H1 (cell line): ENCODE data around the gene SEMA5B. TPM values are rescaled to one million over a fixed set of nuclear protein-coding genes. Genes with fewer than 3 reads are reported as not detected.

ENCODE experiments used
- CTCF ChIA-PET: fragments of 300-600 bp; sonication (Branson Sonifier 250); formaldehyde crosslinking; loops from one replicate; lab custom pipeline; 2021; ENCODE audit not compliant: partially characterized antibody; lab: Charles Lee
- POLR2A ChIA-PET: fragments of 300-600 bp; sonication (Branson Sonifier 250); formaldehyde crosslinking; loops from one replicate; lab custom pipeline; 2021; ENCODE audit warnings: inconsistent platforms; ENCODE audit not compliant: partially characterized antibody; lab: Charles Lee
- DNase-seq, 2 experiments: peaks; one replicate each; pipeline versions ENCODE4 v3.0.0 to v3.0.0-alpha.2; 2010 to 2022; ENCODE audit warnings: low spot score in 2 of 2, low read depth in 1 of 2, mixed read lengths in 1 of 2
- FAIRE-seq: peaks from 2 replicates; lab custom pipeline; 2011; peaks lifted over from hg19 to GRCh38; lab: Jason Lieb, UNC
- H2AFZ ChIP-seq: 2 replicates; pipeline ENCODE4 v1.8.1; 2012; ENCODE audit warnings: low read length, inconsistent platforms
- H2AK5ac ChIP-seq: 2 replicates; pipeline ENCODE4 v1.6.1; 2013; ENCODE audit warnings: low read depth, low read length
- H2BK120ac ChIP-seq: replicated peaks from 2 replicates; pipeline ENCODE3; 2013; ENCODE audit warnings: low read depth, low read length, inconsistent platforms
- H2BK12ac ChIP-seq: 2 replicates; pipeline ENCODE4 v1.6.1; 2013; ENCODE audit warnings: low read depth, low read length
- H2BK15ac ChIP-seq: 2 replicates; pipeline ENCODE4 v1.6.1; 2013; ENCODE audit warnings: low read length
- H2BK20ac ChIP-seq: 2 replicates; pipeline ENCODE4 v1.6.1; 2013; ENCODE audit warnings: low read length
- H2BK5ac ChIP-seq: 2 replicates; pipeline ENCODE4 v1.6.1; 2013; ENCODE audit warnings: low read depth, low read length
- H3K14ac ChIP-seq: 2 replicates; pipeline ENCODE4 v1.6.1; 2013; ENCODE audit warnings: inconsistent platforms; ENCODE audit not compliant: insufficient read length
- H3K18ac ChIP-seq: 2 replicates; pipeline ENCODE4 v1.6.1; 2013; ENCODE audit warnings: low read length; ENCODE audit errors: extremely low read depth
- H3K23ac ChIP-seq: 2 replicates; pipeline ENCODE4 v1.6.1; 2013; ENCODE audit warnings: inconsistent platforms; ENCODE audit not compliant: insufficient read length
- H3K23me2 ChIP-seq: 2 replicates; pipeline ENCODE4 v1.6.1; 2013; ENCODE audit warnings: low read depth, low read length
- H3K27ac ChIP-seq: 2 replicates; pipeline ENCODE4 v1.6.1; 2011; ENCODE audit warnings: low read depth, low read length, inconsistent platforms
- H3K27me3 ChIP-seq, 4 experiments: replicated peaks in 1 of 4; 1 replicate in 1 of 4; 2 replicates in 3 of 4; pipeline versions ENCODE4 v1.6.1 to v1.8.1; 2011 to 2013; ENCODE audit warnings: low read length in 3 of 4, mild to moderate bottlenecking in 3 of 4, inconsistent platforms in 2 of 4, mixed read lengths in 2 of 4, moderate library complexity in 1 of 4; ENCODE audit not compliant: control insufficient read depth in 3 of 4, insufficient read depth in 3 of 4; ENCODE audit errors: extremely low read depth in 1 of 4
- H3K36me3 ChIP-seq, 4 experiments: 2 replicates each; pipeline versions ENCODE4 v1.6.1 to v1.8.1; 2011 to 2013; ENCODE audit warnings: mild to moderate bottlenecking in 4 of 4, low read length in 3 of 4, moderate library complexity in 2 of 4, control low read depth in 1 of 4, inconsistent platforms in 1 of 4; ENCODE audit not compliant: insufficient read depth in 4 of 4, control insufficient read depth in 2 of 4
- H3K4ac ChIP-seq: replicated peaks from 2 replicates; pipeline ENCODE3; 2013; ENCODE audit warnings: low read length, low read depth, mixed read lengths, inconsistent platforms; ENCODE audit not compliant: insufficient read length
- H3K4me1 ChIP-seq, 4 experiments: replicated peaks in 1 of 4; 1 replicate in 1 of 4; 2 replicates in 3 of 4; pipeline versions ENCODE4 v1.6.1 to v1.8.1; 2011 to 2013; ENCODE audit warnings: low read length in 3 of 4, inconsistent platforms in 2 of 4, mixed read lengths in 1 of 4; ENCODE audit not compliant: insufficient read depth in 4 of 4, control insufficient read depth in 3 of 4
- H3K4me2 ChIP-seq, 2 experiments: 2 replicates each; pipeline versions ENCODE4 v1.6.1 to v1.8.1; 2011 to 2013; ENCODE audit warnings: low read depth in 2 of 2, low read length in 2 of 2, control low read depth in 1 of 2, inconsistent platforms in 1 of 2, mild to moderate bottlenecking in 1 of 2; ENCODE audit not compliant: insufficient read depth in 1 of 2
- H3K4me3 ChIP-seq, 4 experiments: fragments of 200-600, 300-600 bp in 1 of 4; sonication (generic), shearing (Covaris generic), sonication (Bioruptor Twin) in 1 of 4; 2 replicates each; pipeline versions ENCODE4 v1.5.1 to v1.8.1; 2011 to 2016; ENCODE audit warnings: low read length in 4 of 4, low read depth in 3 of 4, control low read depth in 2 of 4, inconsistent platforms in 2 of 4, mild to moderate bottlenecking in 2 of 4, mixed read lengths in 1 of 4, moderate library complexity in 1 of 4; ENCODE audit not compliant: insufficient read depth in 2 of 4; ENCODE audit errors: extremely low read depth in 1 of 4
- H3K56ac ChIP-seq: replicated peaks from 2 replicates; pipeline ENCODE3; 2013; ENCODE audit warnings: low read depth, mild to moderate bottlenecking, mixed read lengths, low read length, inconsistent platforms; ENCODE audit not compliant: insufficient read length
- H3K79me1 ChIP-seq: 2 replicates; pipeline ENCODE4 v1.6.1; 2013; ENCODE audit warnings: low read depth, low read length, control low read depth
- H3K79me2 ChIP-seq, 2 experiments: 2 replicates each; pipeline versions ENCODE4 v1.6.1 to v1.8.1; 2012 to 2013; ENCODE audit warnings: low read length in 2 of 2, mild to moderate bottlenecking in 2 of 2, inconsistent platforms in 1 of 2; ENCODE audit not compliant: insufficient read depth in 2 of 2, control insufficient read depth in 1 of 2
- H3K9ac ChIP-seq, 4 experiments: replicated peaks in 1 of 4; 1 replicate in 1 of 4; 2 replicates in 3 of 4; pipeline versions ENCODE4 v1.6.1 to v1.8.1; 2011 to 2013; ENCODE audit warnings: low read depth in 3 of 4, low read length in 3 of 4, control low read depth in 2 of 4, mild to moderate bottlenecking in 2 of 4, moderate library complexity in 2 of 4, inconsistent platforms in 1 of 4; ENCODE audit errors: extremely low read depth in 1 of 4
- H3K9me3 ChIP-seq, 2 experiments: 2 replicates each; pipeline versions ENCODE4 v1.6.1 to v1.8.1; 2012 to 2013; ENCODE audit warnings: mild to moderate bottlenecking in 2 of 2, moderate library complexity in 2 of 2, control low read depth in 1 of 2, inconsistent platforms in 1 of 2, low read depth in 1 of 2, low read length in 1 of 2, mixed read lengths in 1 of 2; ENCODE audit not compliant: insufficient read depth in 2 of 2
- H4K20me1 ChIP-seq, 2 experiments: replicated peaks in 1 of 2; 2 replicates each; pipeline versions ENCODE3 to v1.8.1; 2011 to 2013; ENCODE audit warnings: inconsistent platforms in 2 of 2, low read length in 2 of 2, mild to moderate bottlenecking in 1 of 2; ENCODE audit not compliant: insufficient read depth in 2 of 2, control insufficient read depth in 1 of 2
- H4K5ac ChIP-seq: 2 replicates; pipeline ENCODE4 v1.6.1; 2013; ENCODE audit warnings: low read length, low read depth, mixed read lengths, inconsistent platforms; ENCODE audit not compliant: insufficient read length
- H4K8ac ChIP-seq: 2 replicates; pipeline ENCODE4 v1.8.0; 2013; ENCODE audit warnings: mild to moderate bottlenecking, moderate library complexity, low read length, inconsistent platforms; ENCODE audit not compliant: insufficient read depth; ENCODE audit errors: extremely low read depth
- H4K91ac ChIP-seq: replicated peaks from 2 replicates; pipeline ENCODE3; 2013; ENCODE audit warnings: low read length, mixed read lengths, inconsistent platforms; ENCODE audit not compliant: insufficient read length
- CTCF ChIP-seq, 3 experiments: IDR thresholded peaks; 1 replicate in 2 of 3; 2 replicates in 1 of 3; pipeline versions ENCODE4 v1.5.1 to v1.6.1; 2011; ENCODE audit warnings: low read length in 3 of 3, mild to moderate bottlenecking in 3 of 3, inconsistent platforms in 2 of 3, low read depth in 1 of 3, moderate library complexity in 1 of 3; ENCODE audit not compliant: insufficient read depth in 1 of 3; ENCODE audit errors: control extremely low read depth in 1 of 3
- NANOG ChIP-seq: IDR thresholded peaks from 2 replicates; pipeline ENCODE4 v1.6.1; 2011; ENCODE audit warnings: low read length, low read depth, mild to moderate bottlenecking, inconsistent platforms; ENCODE audit not compliant: insufficient read depth, poor library complexity, severe bottlenecking
- WGBS, 2 experiments: shearing (Covaris generic) in 1 of 2; methylation state at CpG; one replicate each; pipeline versions ENCODE4 v1.1.6 to v1.1.7; 2013 to 2015; ENCODE audit warnings: low lambda C conversion rate in 2 of 2, mixed read lengths in 2 of 2, inconsistent platforms in 1 of 2, low coverage in 1 of 2, missing lambda C conversion rate in 1 of 2; ENCODE audit not compliant: insufficient replicate concordance in 2 of 2, insufficient coverage in 1 of 2, insufficient read length in 1 of 2; ENCODE audit errors: extremely low coverage in 1 of 2, missing lambda C conversion rate in 1 of 2; 5-methylcytosine and 5-hydroxymethylcytosine counted together
- polyA plus RNA-seq, 7 experiments: library from polyadenylated mRNA; depleted of rRNA in 3 of 7; stranded (reverse) in 5 of 7; unstranded in 2 of 7; fragments of >200 nt in 5 of 7; fragments of 200-250 nt in 2 of 7; gene quantifications; 1 replicate in 5 of 7; 2 replicates in 1 of 7; 4 replicates in 1 of 7; pipeline versions ENCODE4 v1.2.1 to v1.2.3, GENCODE V29; 2011 to 2013; ENCODE audit warnings: missing spikeins in 2 of 7, mixed read lengths in 2 of 7
- total RNA-seq: library from RNA; stranded (reverse); fragmentation: NEBNext Ultra II Directional; extraction: Animal tissue kit (Norgen Biotek cat#: 25700); gene quantifications from 2 replicates; pipeline ENCODE4 v1.2.1, GENCODE V29; 2021

Gene SEMA5B
- total and polyA plus RNA-seq, 2 of the 8 experiments (the other 6 are each of a cell fraction or from before 2014, with no cell fraction given) = 13.1 to 22.4 TPM

- H3K36me3 ChIP-seq = no peaks in the 10 kb centered on the region
- FAIRE-seq (no peak), DNase-seq (no peak)
- no peak overlapping the region for H4K5ac ChIP-seq
- POLR2A ChIA-PET = no interaction called here
- no peaks in the 10 kb centered on the region for H3K9me3 ChIP-seq
- peaks cover 0 to 2% of the 10 kb centered on the region in 2 experiments for H4K20me1 ChIP-seq
- no peak overlapping the region for H2BK15ac ChIP-seq
- H3K14ac ChIP-seq = no peak overlapping the region
- no peak overlapping the region for H4K8ac ChIP-seq
- H3K23ac ChIP-seq = no peak overlapping the region
- no peak overlapping the region for H3K56ac ChIP-seq
- H3K4ac ChIP-seq = no peak overlapping the region
- no peak overlapping the region for H3K27ac ChIP-seq
- H3K79me1 ChIP-seq = no peaks in the 10 kb centered on the region
- H3K4me1 ChIP-seq = peaks cover 1 to 28% (median 17%) of the 10 kb centered on the region in 4 experiments
- CTCF ChIA-PET = interaction anchor here (1.0 to 1.8 kb wide), 3 partner anchors 18 to 20 kb away, joined by 3 to 7 read pairs (median 4); no protein-coding TSS in a partner anchor
- no peak overlapping the region for H2BK20ac ChIP-seq
- no peak overlapping the region for H3K18ac ChIP-seq
- H3K9ac ChIP-seq = no peak overlapping the region
- H2BK12ac ChIP-seq = no peak overlapping the region
- H2BK120ac ChIP-seq = no peak overlapping the region
- no peaks in the 10 kb centered on the region for H3K27me3 ChIP-seq
- no peak overlapping the region for H2AK5ac ChIP-seq
- no peak overlapping the region for H3K4me3 ChIP-seq
- H2AFZ ChIP-seq = no peak overlapping the region
- 92% methylated on average over 4 of the region's 4 CpGs; no CpG with 5 or more reads in 1 of the 2 experiments for WGBS, 2 experiments
- TF ChIP-seq CTCF (IDR thresholded peaks at IDR 0.05; ENCODE audit: control extremely low read depth in 1 of 3, insufficient read depth in 1 of 3, low read depth in 1 of 3, low read length in 3 of 3) = no peak
- TF ChIP-seq NANOG = no peak
- H3K4me2 ChIP-seq = no peak overlapping the region
- no peak overlapping the region for H2BK5ac ChIP-seq
- H3K23me2 ChIP-seq = no peaks in the 10 kb centered on the region; the same call in 1 of the 2 replicates
- no peaks in the 10 kb centered on the region for H3K79me2 ChIP-seq
- no peak overlapping the region for H4K91ac ChIP-seq
Observed at GRCh38 chr3:122960652-122961051, 66.9 kb downstream of the SEMA5B start.
